Suprapubic skin (tissue), 4 donors: ENCODE results near the gene ZFP36L1. TPM values are rescaled to one million over a fixed set of nuclear protein-coding genes. Genes with fewer than 3 reads are reported as not detected.
A peak's percentile ranks its signal among the peaks of the same experiment; 100 is the strongest.

Experiments used
- DNase-seq, 2 donors: peaks; one replicate each; pipeline ENCODE4 v3.0.0-alpha.2; 2019; ENCODE audit warnings: low spot score in 2 of 2
- H3K27ac ChIP-seq: fragments of 200-600 bp; sonication (generic); one replicate; pipeline ENCODE4 v1.5.1; 2019
- H3K27me3 ChIP-seq: fragments of 200-600 bp; sonication (generic); one replicate; pipeline ENCODE4 v1.5.1; 2019
- H3K36me3 ChIP-seq: fragments of 200-600 bp; sonication (generic); one replicate; pipeline ENCODE4 v1.5.1; 2019
- H3K4me1 ChIP-seq: fragments of 200-600 bp; sonication (generic); one replicate; pipeline ENCODE4 v1.5.1; 2019
- H3K4me3 ChIP-seq: fragments of 200-600 bp; sonication (generic); one replicate; pipeline ENCODE4 v1.5.1; 2019; ENCODE audit warnings: mild to moderate bottlenecking
- H3K9me3 ChIP-seq: fragments of 200-600 bp; sonication (generic); one replicate; pipeline ENCODE4 v1.5.1; 2019
- CTCF ChIP-seq, 2 donors: fragments of 200-600 bp in 1 of 2; fragments of 450-650 bp in 1 of 2; sonication (generic) in 1 of 2; IDR thresholded peaks; one replicate each; pipeline ENCODE4 v1.5.1; 2016 to 2019; ENCODE audit warnings: antibody characterized with exemption in 2 of 2, mild to moderate bottlenecking in 1 of 2, moderate library complexity in 1 of 2
- EP300 ChIP-seq: sonication (generic); formaldehyde crosslinking; IDR thresholded peaks from one replicate; pipeline ENCODE4 v1.6.1; 2017; ENCODE audit warnings: antibody characterized with exemption
- POLR2A ChIP-seq, 2 donors: fragments of 450-650 bp; IDR thresholded peaks; one replicate each; pipeline ENCODE4 v1.6.1; 2017; ENCODE audit warnings: antibody characterized with exemption in 2 of 2, mild to moderate bottlenecking in 2 of 2, moderate library complexity in 2 of 2
- POLR2AphosphoS5 ChIP-seq, 3 donors: sonication (generic); formaldehyde crosslinking; IDR thresholded peaks; one replicate each; pipeline ENCODE4 v1.6.1; 2017; ENCODE audit warnings: antibody characterized with exemption in 3 of 3
- WGBS: methylation state at CpG from one replicate; pipeline ENCODE4 v1.1.5; 2018; 5-methylcytosine and 5-hydroxymethylcytosine counted together
- total RNA-seq, 4 donors: library from RNA; depleted of rRNA; stranded (reverse); fragments of >200 nt; gene quantifications; one replicate each; pipeline ENCODE4 v1.1.0, GENCODE V29; 2016

The ZFP36L1 gene
- total RNA-seq, 4 donors from 2014 or later, result 1,382 to 1,995 (median 1,611) TPM

- Histone ChIP-seq H3K36me3 (peaks cover 32% of the 10 kb centered on the region), H3K4me1 (peaks cover 64% of the 10 kb centered on the region), H3K9me3 (no peaks in the 10 kb centered on the region), H3K4me3 (no peak overlapping the region), H3K27me3 (no peaks in the 10 kb centered on the region), H3K27ac (peak overlapping the region; percentile 68)
- TF ChIP-seq POLR2A (IDR thresholded peaks at IDR 0.05), result no peak
- no peak for TF ChIP-seq POLR2AphosphoS5 (IDR thresholded peaks at IDR 0.05)
- no peak for TF ChIP-seq EP300
- no peak for TF ChIP-seq CTCF (IDR thresholded peaks at IDR 0.05)
- peak; percentile 67 to 78 for DNase-seq
- 45% methylated on average over 5 of the region's 5 CpGs for WGBS
Observed at GRCh38 chr14:68785534-68786490, 7.1 kb downstream of the ZFP36L1 start.

GRCh38 chr14:68784978-68785533 is 7.8 kb downstream of the ZFP36L1 start:
- WGBS, result 64% methylated on average over 6 of the region's 6 CpGs
- Histone ChIP-seq H3K36me3 (peaks cover 24% of the 10 kb centered on the region), H3K4me1 (peaks cover 71% of the 10 kb centered on the region), H3K9me3 (no peaks in the 10 kb centered on the region), H3K27ac (peak overlapping the region; percentile 68), H3K4me3 (no peak overlapping the region), H3K27me3 (no peaks in the 10 kb centered on the region)
- no peak for TF ChIP-seq POLR2A (IDR thresholded peaks at IDR 0.05)
- peak; percentile 7 to 62 for DNase-seq

GRCh38 chr14:68784226-68784910 is 8.5 kb downstream of the ZFP36L1 start:
- 71% methylated on average over 5 of the region's 5 CpGs for WGBS
- Histone ChIP-seq H3K36me3 (peaks cover 17% of the 10 kb centered on the region), H3K9me3 (no peaks in the 10 kb centered on the region), H3K4me3 (no peak overlapping the region), H3K27ac (peak overlapping the region; percentile 2), H3K27me3 (no peaks in the 10 kb centered on the region), H3K4me1 (peaks cover 76% of the 10 kb centered on the region)
- no peak for TF ChIP-seq EP300
- TF ChIP-seq POLR2A (IDR thresholded peaks at IDR 0.05), result no peak
- TF ChIP-seq POLR2AphosphoS5 (IDR thresholded peaks at IDR 0.05), result no peak
- no peak for TF ChIP-seq CTCF (IDR thresholded peaks at IDR 0.05)
- peak; percentile 76 for DNase-seq

GRCh38 chr14:68783408-68784225 is 9.2 kb downstream of the ZFP36L1 start:
- Histone ChIP-seq H3K9me3 (no peaks in the 10 kb centered on the region), H3K36me3 (peaks cover 10% of the 10 kb centered on the region), H3K27me3 (no peaks in the 10 kb centered on the region), H3K27ac (peak overlapping the region; percentile 2), H3K4me3 (no peak overlapping the region), H3K4me1 (peaks cover 76% of the 10 kb centered on the region)
- peak in 1 of 2 donors; percentile 49 for DNase-seq
- WGBS, result 100% methylated on average over 3 of the region's 3 CpGs
- TF ChIP-seq EP300 (no peak), POLR2AphosphoS5 (IDR thresholded peaks at IDR 0.05) (no peak), CTCF (IDR thresholded peaks at IDR 0.05) (no peak), POLR2A (IDR thresholded peaks at IDR 0.05) (no peak)
